Stimulated activated CD4-positive, alpha-beta T cell treated with anti-CD3 and anti-CD28 coated beads, TNF-alpha, amount 100 ng/mL, for 4 hours (primary cell): ENCODE measurements around the gene RRP9.
"Not testable (repeated sequence)": the region's sequence is repeated elsewhere in the genome, so short reads cannot be mapped to it uniquely, and the experiment has no call there.

Source experiments
- DNase-seq, 3 experiments: peaks; one replicate each; pipeline ENCODE4 v3.0.0-alpha.2; 2020; ENCODE audit warnings: low read depth in 3 of 3

The RRP9 gene

GRCh38 chr3:51904034-51904823, 37.5 kb downstream of the RRP9 start:
- DNase-seq, result no peak

GRCh38 chr3:51902361-51902760, 39.3 kb downstream of the RRP9 start:
- DNase-seq, result not testable (repeated sequence)

GRCh38 chr3:51900043-51900442, 41.7 kb downstream of the RRP9 start:
- DNase-seq, result not testable (repeated sequence)

- no peak for DNase-seq
Observed at GRCh38 chr3:51897391-51897790, 44.3 kb downstream of the RRP9 start.

- DNase-seq, result no peak
Observed at GRCh38 chr3:51896607-51897305, 44.9 kb downstream of the RRP9 start.

GRCh38 chr3:51894939-51895338, 46.8 kb downstream of the RRP9 start:
- no peak for DNase-seq

GRCh38 chr3:51894391-51894790, 47.3 kb downstream of the RRP9 start:
- no peak for DNase-seq

- no peak for DNase-seq
Observed at GRCh38 chr3:51891242-51892039, 50.3 kb downstream of the RRP9 start.

GRCh38 chr3:51888463-51889105, 53.1 kb downstream of the RRP9 start:
- DNase-seq, result no peak

- no peak for DNase-seq
Observed at GRCh38 chr3:51887620-51888019, 54.1 kb downstream of the RRP9 start.

- no peak for DNase-seq
Observed at GRCh38 chr3:51886447-51886846, 55.3 kb downstream of the RRP9 start.
